ENCODE data around the gene PMPCA. TPM values are rescaled to one million over a fixed set of nuclear protein-coding genes. Genes with fewer than 3 reads are reported as not detected.

PMPCA gene
- total and polyA plus RNA-seq, 2 of the 13 experiments (the other 11 are each of a cell fraction or from before 2014, with no cell fraction given) = 70.2 to 88.4 TPM

- TF ChIP-seq ZFP36L1 (CRISPR knock-in tag; IDR thresholded peaks at IDR 0.05) (no peak), TRIM24 (CRISPR knock-in tag; IDR thresholded peaks at IDR 0.05) (no peak), ZNF136 (CRISPR knock-in tag; IDR thresholded peaks at IDR 0.05; ENCODE audit: low read depth) (no peak), ZKSCAN8 (CRISPR knock-in tag; IDR thresholded peaks at IDR 0.05; ENCODE audit: borderline replicate concordance) (no peak), REPIN1 (CRISPR knock-in tag; IDR thresholded peaks at IDR 0.05; ENCODE audit: borderline replicate concordance, low read depth) (no peak), ZNF451 (CRISPR knock-in tag; IDR thresholded peaks at IDR 0.05) (no peak), ZNF24 (IDR thresholded peaks at IDR 0.05) (no peak), ZNF724P (CRISPR knock-in tag; IDR thresholded peaks at IDR 0.05; ENCODE audit: borderline replicate concordance) (no peak), KDM6A (CRISPR knock-in tag; IDR thresholded peaks at IDR 0.05; ENCODE audit: low read depth) (no peak), NCOA5 (CRISPR knock-in tag; IDR thresholded peaks at IDR 0.05) (no peak), FLYWCH1 (CRISPR knock-in tag; IDR thresholded peaks at IDR 0.05) (no peak), PHB2 (IDR thresholded peaks at IDR 0.05; ENCODE audit: partially characterized antibody) (no peak), ZBTB25 (CRISPR knock-in tag; IDR thresholded peaks at IDR 0.05) (no peak), PITX1 (CRISPR knock-in tag; IDR thresholded peaks at IDR 0.05) (no peak), ZNF841 (CRISPR knock-in tag; IDR thresholded peaks at IDR 0.05; ENCODE audit: borderline replicate concordance) (no peak), ZBTB7B (CRISPR knock-in tag; IDR thresholded peaks at IDR 0.05) (no peak; the same call in 1 of the 2 replicates), TCF7L2 (IDR thresholded peaks at IDR 0.05; ENCODE audit: low read depth, low read length) (no peak), ZMYM4 (CRISPR knock-in tag; IDR thresholded peaks at IDR 0.05) (no peak), AKAP8 (CRISPR knock-in tag; IDR thresholded peaks at IDR 0.05) (no peak), MAZ (IDR thresholded peaks at IDR 0.05; ENCODE audit: borderline replicate concordance, low read depth, low read length) (no peak), MAZ (CRISPR knock-in tag; IDR thresholded peaks at IDR 0.05; ENCODE audit: low read depth) (peak; percentile 52; the same call in 1 of the 2 replicates), POLR2AphosphoS5 (IDR thresholded peaks at IDR 0.05; ENCODE audit: low read depth, low read length) (no peak; the same call in 1 of the 2 replicates), RFX1 (IDR thresholded peaks at IDR 0.05) (no peak), PRDM10 (CRISPR knock-in tag; IDR thresholded peaks at IDR 0.05; ENCODE audit: low read depth) (no peak), CENPX (CRISPR knock-in tag; IDR thresholded peaks at IDR 0.05) (no peak), ZBTB39 (CRISPR knock-in tag; IDR thresholded peaks at IDR 0.05) (no peak)
Observed at GRCh38 chr9:136373300-136374182, 36.9 kb upstream of the PMPCA start, which contains the start of gene CARD9 (continued).

All from HepG2 (cell line).